Globus pallidus (tissue), 1 donor: ENCODE data around the gene SH3TC2.

Experiments used
- DNase-seq: peaks from one replicate; pipeline ENCODE4 v3.0.0-alpha.2; 2015; ENCODE audit warnings: low spot score

Gene SH3TC2

GRCh38 chr5:148999741-149000140, 63.1 kb downstream of the SH3TC2 start:
- no peak for DNase-seq

- DNase-seq: peak; percentile 69
Observed at GRCh38 chr5:148998174-148998797, 64.6 kb downstream of the SH3TC2 start.

- peak; percentile 19 for DNase-seq
Observed at GRCh38 chr5:148996270-148996669, 66.6 kb downstream of the SH3TC2 start.

DNA sequence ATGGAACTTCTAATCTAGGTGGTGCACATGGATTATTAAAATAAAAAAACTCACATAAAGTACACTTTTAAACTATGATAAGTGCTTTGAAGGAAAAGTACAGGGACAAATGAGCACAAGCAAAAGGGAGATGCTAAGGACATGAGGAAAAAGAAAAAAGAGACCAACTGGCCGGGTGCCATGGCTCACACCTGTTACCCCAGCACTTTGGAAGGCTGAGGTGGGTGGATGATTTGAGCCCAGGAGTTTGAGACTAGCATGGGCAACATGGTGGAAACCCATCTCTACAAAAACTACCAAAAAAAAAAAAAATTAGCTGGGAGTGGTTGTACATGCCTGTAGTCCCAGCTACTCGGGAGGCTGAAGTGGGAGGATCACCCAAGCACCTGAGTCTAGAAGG, 67.1 kb downstream of the SH3TC2 start:
- DNase-seq: no peak

- DNase-seq: no peak
Observed at GRCh38 chr5:148993283-148993936, 69.5 kb downstream of the SH3TC2 start.

DNA sequence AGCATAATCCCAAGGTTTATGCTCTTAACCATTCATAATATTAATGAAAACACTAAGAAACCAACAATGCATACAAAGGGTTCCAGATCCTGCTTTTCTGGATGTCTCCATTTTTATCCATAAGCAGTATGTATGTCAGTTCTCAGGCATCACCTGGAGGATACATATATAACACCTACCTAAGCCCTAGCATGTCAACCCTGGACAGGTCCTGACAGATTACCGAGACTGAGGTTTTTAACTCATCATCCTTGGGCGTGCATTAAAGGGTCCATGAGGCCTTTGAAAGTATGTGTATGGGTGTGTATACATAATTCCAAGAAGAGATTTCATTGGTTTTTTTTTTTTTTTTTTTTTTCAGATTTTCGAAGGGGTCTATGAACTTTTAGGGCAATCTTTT, 70.6 kb downstream of the SH3TC2 start:
- no peak for DNase-seq

DNA sequence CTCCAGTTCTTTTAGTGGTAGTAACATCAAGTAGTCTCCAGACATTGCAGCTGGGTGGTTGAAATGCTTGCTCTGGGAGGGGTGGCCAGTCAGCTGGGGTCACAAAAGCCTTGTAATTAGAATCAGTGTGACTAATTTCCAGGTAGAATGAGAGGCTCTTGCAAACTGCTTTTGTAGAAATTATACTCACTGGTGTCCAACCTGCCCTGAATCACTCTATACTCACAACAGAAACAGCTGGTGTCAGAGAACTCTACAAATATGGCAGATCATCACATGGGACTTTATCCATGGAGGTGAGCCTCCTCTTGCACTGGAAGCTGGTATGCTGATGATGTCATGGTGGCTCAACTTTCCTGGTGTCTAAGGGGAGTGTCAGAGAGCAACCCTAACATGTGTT, 71.3 kb downstream of the SH3TC2 start:
- no peak for DNase-seq

DNA sequence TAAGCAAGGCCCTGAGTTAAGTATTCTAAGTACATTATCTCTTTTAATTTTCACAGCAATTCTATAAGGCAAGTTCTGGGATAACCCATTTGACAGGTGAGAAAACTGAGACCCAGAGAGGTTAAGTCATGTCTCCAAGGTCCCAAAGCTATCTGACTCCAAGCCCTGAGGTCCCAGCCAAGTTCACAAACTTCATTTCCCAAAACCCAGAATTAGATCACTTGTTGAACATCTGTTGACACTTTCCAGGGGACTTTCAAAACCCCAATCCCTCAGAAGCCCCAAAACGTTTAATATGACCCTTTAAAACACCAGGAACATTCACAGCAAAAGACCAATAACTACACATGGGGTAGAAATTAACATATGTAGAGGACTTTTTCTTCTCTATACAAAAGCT, 72.0 kb downstream of the SH3TC2 start:
- DNase-seq: no peak

- DNase-seq: no peak
Observed at GRCh38 chr5:148989567-148989966, 73.3 kb downstream of the SH3TC2 start.

- no peak for DNase-seq
Observed at GRCh38 chr5:148988328-148988727, 74.5 kb downstream of the SH3TC2 start.

DNA sequence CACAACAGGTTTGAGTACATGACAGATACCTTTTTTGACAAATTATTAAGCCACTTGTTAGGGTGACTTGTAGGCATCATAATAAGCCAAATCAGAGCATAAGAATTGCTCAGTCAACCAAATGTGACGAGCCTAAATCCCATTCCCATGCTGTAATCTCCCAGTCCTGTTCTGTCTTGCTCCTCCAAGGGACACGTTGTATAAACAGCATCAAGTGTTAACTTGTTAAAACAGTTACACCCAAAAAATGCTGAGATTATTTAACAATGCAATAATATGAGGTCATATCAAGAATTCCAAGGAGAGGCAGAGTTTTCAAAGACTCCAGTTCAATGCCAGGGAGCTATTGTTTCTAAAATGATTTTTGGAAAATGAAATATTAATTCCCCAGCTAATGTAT, 76.2 kb downstream of the SH3TC2 start:
- DNase-seq: no peak

DNA sequence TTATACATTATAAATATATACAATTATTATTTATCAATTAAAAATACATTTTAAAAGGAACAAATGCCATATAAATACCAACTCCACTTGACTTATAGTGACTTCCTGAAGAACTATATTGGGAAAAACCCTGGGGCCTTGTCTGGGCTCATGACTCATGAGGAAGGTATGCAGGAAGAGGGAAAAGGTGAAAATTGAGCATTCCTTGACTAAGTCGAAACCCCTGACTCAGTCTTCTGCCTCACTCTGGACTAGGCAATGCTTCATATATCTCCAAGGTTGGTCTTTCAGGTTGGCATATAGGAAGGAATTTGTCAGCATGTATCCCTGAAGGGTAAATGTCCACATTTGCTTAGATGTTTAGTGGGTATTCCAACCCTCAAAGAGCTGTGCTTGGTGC, 78.5 kb downstream of the SH3TC2 start:
- DNase-seq: no peak

GRCh38 chr5:148981353-148981752, 81.5 kb downstream of the SH3TC2 start:
- DNase-seq: no peak

DNA sequence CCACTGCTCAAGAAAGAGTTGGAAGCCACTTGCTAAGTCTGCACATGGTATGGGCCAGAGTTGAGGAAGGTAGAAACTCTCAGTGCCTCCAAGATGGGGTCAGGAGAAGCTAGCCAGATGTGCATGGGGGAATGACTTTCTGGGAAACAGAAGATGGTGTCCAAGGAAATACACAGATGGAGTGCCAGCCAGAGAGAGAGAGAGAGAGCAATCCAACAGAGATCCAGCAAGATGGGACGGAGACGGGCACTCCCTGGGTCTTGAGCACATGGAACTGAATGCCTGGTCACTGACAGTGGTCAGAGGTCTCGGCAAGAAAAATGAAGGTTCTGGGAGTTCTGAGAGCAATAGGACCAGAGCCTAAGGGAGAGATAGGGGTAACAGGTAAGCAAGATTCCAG, 82.1 kb downstream of the SH3TC2 start:
- DNase-seq: no peak

DNA sequence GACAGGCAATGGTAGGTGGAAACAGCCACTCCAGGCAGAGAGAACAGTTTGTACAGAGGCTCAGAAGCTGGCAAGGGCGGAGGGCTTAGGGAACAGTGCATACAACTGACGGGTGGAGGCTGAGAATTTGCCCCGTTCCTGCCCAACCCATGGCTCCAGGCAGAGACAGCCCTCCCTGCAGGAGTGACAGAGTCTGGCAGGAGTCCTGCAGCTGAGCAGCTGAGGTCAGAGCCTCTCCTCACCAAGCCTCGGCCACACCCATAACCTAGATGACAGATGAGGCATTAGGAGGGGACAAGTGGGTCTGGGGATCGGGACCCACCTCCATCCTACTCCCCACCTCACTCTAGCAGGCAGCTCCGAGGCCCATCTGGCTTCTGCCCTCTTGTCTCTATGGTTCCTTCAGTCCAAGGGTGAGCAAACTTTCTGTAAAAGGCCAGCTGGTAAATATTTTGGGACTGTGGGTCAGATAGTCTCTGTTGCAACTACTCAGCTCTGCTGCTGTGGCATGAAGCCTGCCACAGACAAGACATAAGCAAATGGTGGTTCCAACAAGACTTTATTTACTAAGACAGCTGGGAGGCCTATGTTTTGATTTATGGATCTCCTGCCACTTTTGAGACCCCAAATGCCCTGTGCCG, 83.7 kb downstream of the SH3TC2 start:
- DNase-seq: no peak

- no peak for DNase-seq
Observed at GRCh38 chr5:148978370-148979082, 84.3 kb downstream of the SH3TC2 start.

DNA sequence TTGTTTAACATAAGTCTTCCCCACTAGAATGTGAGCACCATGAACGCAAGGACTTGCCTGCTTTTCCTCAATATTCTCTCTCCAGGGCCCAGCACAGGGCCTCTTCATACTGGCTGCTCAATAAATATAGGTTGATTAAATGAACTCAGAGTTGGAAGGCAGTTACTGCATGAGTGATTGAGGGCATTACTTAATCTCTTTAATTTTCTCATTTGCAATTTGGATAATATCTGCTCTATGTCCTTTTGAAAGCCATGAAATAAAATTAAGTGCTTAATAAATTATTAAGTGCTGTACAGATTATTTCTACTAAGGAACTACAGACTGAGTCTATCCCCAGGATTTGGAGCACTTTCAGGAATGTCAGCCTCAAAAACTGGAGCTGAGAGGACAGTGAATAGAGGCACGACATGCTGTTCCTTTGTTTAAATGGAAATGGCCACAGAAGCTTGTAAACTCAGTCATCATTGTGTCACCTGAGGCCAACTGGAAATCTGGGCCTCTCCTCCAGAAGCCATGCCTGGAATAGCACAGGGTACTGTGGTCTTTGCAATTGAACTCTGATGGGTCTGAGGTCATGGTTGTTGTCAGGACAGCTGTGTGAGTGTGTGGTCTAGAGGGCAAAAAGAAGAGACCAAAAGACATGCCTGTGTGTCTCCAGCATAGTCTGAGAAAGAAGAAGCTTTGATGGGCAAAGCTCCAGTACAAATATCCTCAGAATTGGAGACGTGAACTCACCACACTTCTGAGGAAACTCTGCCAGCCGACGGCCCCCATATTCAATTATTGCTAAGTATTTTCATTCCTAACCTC, 86.1 kb downstream of the SH3TC2 start:
- no peak for DNase-seq

- no peak for DNase-seq
Observed at GRCh38 chr5:148974642-148975327, 88.1 kb downstream of the SH3TC2 start.

- no peak for DNase-seq
Observed at GRCh38 chr5:148973455-148973854, 89.4 kb downstream of the SH3TC2 start.

DNA sequence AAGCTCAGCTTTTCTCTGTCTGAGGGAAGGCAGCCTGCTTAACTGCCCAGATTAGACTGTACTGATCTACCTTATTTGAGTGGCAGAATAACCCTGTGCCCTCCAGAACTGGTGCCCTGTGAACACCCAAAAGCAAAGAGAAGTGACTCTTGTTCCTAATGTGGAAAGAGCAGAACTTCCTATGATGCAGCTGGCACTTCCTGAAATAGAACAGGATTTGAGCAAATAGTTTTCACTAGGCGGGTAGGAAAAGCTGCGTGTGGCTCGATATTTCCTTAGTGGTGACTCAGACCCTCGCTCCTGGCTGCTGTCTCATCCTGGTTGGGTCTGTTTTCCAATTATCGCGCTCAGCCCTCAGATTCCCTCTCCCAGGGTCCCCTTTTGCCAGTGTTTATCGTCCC, 89.9 kb downstream of the SH3TC2 start:
- DNase-seq: no peak

DNA sequence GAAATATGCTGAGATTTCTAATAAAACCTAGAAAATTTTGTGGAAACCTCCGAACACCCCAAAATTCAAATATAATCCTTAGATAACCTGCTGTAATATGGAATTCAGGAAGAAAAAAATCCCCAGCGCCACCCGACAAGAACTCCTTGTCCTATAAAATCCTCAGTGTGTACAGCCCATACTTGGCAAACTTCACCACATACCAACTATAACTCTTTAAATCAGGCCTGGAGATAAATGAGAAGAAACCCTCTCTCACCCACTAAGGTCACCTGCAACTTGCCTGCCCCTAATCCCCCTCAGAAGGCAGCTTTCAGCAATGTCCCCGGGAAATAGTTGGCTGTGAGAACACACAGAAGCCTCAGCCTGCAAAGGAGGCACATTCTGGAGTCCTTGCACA, 90.5 kb downstream of the SH3TC2 start:
- no peak for DNase-seq

DNA sequence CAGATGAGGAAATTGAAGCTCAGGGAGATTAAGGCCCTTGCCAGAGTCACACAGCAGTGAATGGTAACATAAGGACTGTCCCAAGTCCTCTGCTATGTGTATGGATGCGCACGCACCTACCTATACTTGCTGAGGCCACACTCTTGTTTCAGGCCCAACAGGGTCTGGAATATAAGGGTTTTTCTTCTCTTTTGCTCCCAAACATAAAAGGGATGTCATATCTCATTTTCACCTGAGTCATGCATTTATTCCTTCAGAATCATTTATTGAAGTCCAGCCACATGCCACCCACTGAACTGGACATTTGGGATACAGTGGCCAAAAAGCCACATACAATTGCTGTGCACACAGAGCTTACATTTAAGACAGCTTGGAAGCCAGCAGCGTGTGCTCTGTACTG, 92.0 kb downstream of the SH3TC2 start:
- no peak for DNase-seq
